Sigmoid colon (tissue), 7 donors: Measurements from ENCODE around the gene NACC2. TPM values are rescaled to one million over a fixed set of nuclear protein-coding genes. Genes with fewer than 3 reads are reported as not detected.

Source experiments
- DNase-seq: peaks from one replicate; pipeline ENCODE4 v3.0.0-alpha.2; 2019
- H3K27ac ChIP-seq, 4 donors: fragments of 200-600 bp; sonication (generic); one replicate each; pipeline ENCODE4 v1.5.1; 2016 to 2019; ENCODE audit warnings: mild to moderate bottlenecking in 1 of 4
- H3K27me3 ChIP-seq, 3 donors: fragments of 200-600 bp; sonication (generic); one replicate each; pipeline ENCODE4 v1.5.1; 2019; ENCODE audit warnings: mild to moderate bottlenecking in 1 of 3
- H3K36me3 ChIP-seq, 4 donors: fragments of 200-600 bp; sonication (generic); one replicate each; pipeline ENCODE4 v1.5.1; 2016 to 2019
- H3K4me1 ChIP-seq, 4 donors: fragments of 200-600 bp; sonication (generic); one replicate each; pipeline ENCODE4 v1.5.1; 2017 to 2019
- H3K4me3 ChIP-seq, 4 donors: fragments of 200-600 bp; sonication (generic); one replicate each; pipeline ENCODE4 v1.5.1; 2017 to 2019; ENCODE audit warnings: mild to moderate bottlenecking in 2 of 4, moderate library complexity in 1 of 4
- H3K9me3 ChIP-seq, 4 donors: fragments of 200-600 bp in 3 of 4; sonication (generic) in 3 of 4; one replicate each; pipeline versions ENCODE4 v1.5.1 to v1.6.1; 2013 to 2019
- EP300 ChIP-seq, 4 donors: sonication (generic); formaldehyde crosslinking; IDR thresholded peaks; one replicate each; pipeline ENCODE4 v1.6.1; 2017; ENCODE audit warnings: antibody characterized with exemption in 4 of 4
- POLR2A ChIP-seq, 2 donors: fragments of 450-650 bp; IDR thresholded peaks; one replicate each; pipeline ENCODE4 v1.6.1; 2016; ENCODE audit warnings: antibody characterized with exemption in 2 of 2, mild to moderate bottlenecking in 2 of 2, moderate library complexity in 2 of 2
- POLR2AphosphoS5 ChIP-seq, 4 donors: sonication (generic); formaldehyde crosslinking; IDR thresholded peaks; one replicate each; pipeline ENCODE4 v1.6.1; 2017; ENCODE audit warnings: antibody characterized with exemption in 4 of 4
- WGBS, 2 donors: extraction: QIAGEN DNeasy Blood & Tissue Kit; methylation state at CpG; one replicate each; pipeline ENCODE4 v1.1.7; 2013; 5-methylcytosine and 5-hydroxymethylcytosine counted together
- intact Hi-C: fragments of 100-400 bp; cut with DNase I; formaldehyde crosslinking; loops from one replicate; pipeline ENCODE4 v1.15.1; 2023
- polyA plus RNA-seq, 3 donors: library from polyadenylated mRNA; stranded (reverse); fragments of 200-250 nt; gene quantifications; one replicate each; pipeline ENCODE4 v1.2.3, GENCODE V29; 2013
- total RNA-seq, 4 donors: library from RNA; depleted of rRNA; stranded (reverse); fragments of >200 nt; gene quantifications; one replicate each; pipeline ENCODE4 v1.1.0, GENCODE V29; 2016
- TF ChIP-seq, protein P1 (sequence below), 4 experiments: fragments of 450-650 bp in 3 of 4; fragments of 200-600 bp in 1 of 4; IDR thresholded peaks; one replicate each; pipeline ENCODE4 v1.5.1; 2016 to 2019; ENCODE audit warnings: antibody characterized with exemption in 4 of 4, mild to moderate bottlenecking in 3 of 4, moderate library complexity in 2 of 4
- donor health status: healthy with polysubstance abuse.
- donor health status: Bipolar disorder and iron deficiency.
- donor health status: healthy.

NACC2 gene
- total and polyA plus RNA-seq, 7 donors, result 3.6 to 80.0 (median 41.6) TPM

DNA sequence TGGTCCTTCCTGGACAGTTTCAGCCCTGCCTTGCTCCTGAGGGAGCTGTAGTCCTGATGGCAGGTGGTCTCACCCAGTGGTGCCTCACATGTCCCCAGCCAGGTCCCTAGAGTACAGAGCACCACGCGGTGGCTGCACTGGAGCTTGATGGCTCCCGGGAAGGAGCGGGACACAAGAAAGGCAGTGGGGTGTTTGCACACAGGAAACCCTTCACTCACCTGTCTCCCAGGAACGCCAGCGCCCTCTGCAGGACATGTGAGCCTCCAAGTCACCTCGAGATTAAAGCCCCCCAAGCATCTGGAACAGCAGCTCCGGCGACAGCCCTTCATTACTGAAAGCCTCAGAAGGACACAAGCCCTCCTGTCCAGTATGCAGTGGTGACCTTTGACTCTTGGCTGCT is 43.5 kb upstream of the NACC2 start:
- Histone ChIP-seq H3K4me3 (no peak overlapping the region), H3K4me1 (peaks cover 0 to 5% (median 4%) of the 10 kb centered on the region in 4 donors), H3K9me3 (no peaks in the 10 kb centered on the region), H3K27ac (no peak overlapping the region), H3K36me3 (no peaks in the 10 kb centered on the region), H3K27me3 (peaks cover 17 to 72% (median 57%) of the 10 kb centered on the region in 3 donors)
- TF ChIP-seq EP300 (IDR thresholded peaks at IDR 0.05) (no peak), POLR2AphosphoS5 (IDR thresholded peaks at IDR 0.05) (no peak), POLR2A (IDR thresholded peaks at IDR 0.05) (no peak)
- TF ChIP-seq, protein P1, sequence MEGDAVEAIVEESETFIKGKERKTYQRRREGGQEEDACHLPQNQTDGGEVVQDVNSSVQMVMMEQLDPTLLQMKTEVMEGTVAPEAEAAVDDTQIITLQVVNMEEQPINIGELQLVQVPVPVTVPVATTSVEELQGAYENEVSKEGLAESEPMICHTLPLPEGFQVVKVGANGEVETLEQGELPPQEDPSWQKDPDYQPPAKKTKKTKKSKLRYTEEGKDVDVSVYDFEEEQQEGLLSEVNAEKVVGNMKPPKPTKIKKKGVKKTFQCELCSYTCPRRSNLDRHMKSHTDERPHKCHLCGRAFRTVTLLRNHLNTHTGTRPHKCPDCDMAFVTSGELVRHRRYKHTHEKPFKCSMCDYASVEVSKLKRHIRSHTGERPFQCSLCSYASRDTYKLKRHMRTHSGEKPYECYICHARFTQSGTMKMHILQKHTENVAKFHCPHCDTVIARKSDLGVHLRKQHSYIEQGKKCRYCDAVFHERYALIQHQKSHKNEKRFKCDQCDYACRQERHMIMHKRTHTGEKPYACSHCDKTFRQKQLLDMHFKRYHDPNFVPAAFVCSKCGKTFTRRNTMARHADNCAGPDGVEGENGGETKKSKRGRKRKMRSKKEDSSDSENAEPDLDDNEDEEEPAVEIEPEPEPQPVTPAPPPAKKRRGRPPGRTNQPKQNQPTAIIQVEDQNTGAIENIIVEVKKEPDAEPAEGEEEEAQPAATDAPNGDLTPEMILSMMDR (IDR thresholded peaks at IDR 0.05), result no peak
- intact Hi-C loops, result no loop called here
- DNase-seq, result no peak
- 10 to 14% methylated on average over 9 of the region's 9 CpGs for WGBS, 2 donors

DNA sequence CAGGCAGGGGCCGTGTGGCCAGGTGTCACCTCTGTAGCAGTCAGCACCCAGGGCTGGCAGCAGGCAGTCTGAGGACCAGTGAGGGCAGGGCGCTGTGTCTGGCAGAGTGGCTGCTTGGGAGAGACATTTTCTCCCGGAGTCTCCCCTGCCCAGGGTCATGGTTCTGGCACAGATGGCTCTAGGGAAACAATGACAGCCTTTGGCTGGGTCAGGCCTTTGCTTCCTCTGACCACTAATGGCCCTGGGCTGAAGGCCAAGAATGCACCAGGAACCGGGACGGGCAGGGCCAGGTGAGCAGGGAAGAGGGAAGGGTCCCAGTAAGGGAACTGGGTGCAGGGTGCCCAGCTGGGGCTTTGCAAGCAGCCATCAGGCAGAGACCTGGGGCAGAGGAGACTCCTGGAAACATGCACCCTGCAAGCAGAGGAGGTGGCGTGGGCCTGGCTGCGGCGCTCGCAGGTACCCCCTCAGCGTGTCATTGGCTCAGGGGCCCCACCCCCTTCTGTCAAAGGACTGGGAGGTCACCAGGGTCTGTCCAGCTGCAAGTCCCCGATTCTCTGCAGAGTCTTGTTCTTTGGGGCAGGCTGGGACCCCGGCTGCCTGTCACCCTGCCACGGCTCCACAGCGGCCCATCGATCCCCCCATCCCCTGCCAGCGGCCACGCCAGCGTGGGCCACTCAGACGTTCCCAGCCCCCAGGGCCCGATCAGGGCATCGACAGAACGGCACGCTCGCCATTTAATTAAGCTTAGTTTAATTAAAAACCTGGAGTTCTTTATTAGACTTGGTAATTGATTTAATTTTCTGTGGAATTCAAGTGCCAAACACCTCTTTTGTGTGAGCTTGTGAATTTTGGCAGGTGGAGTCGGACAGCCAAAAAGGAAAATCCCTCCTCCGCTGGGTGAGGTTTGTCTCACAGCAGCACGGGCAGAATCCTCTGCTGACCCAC is 42.5 kb upstream of the NACC2 start:
- Histone ChIP-seq H3K36me3 (no peaks in the 10 kb centered on the region), H3K9me3 (no peaks in the 10 kb centered on the region), H3K4me1 (peaks cover 0 to 14% (median 12%) of the 10 kb centered on the region in 4 donors), H3K4me3 (no peak overlapping the region), H3K27ac (no peak overlapping the region), H3K27me3 (peaks cover 21 to 72% (median 59%) of the 10 kb centered on the region in 3 donors)
- intact Hi-C loops, result no loop called here
- DNase-seq, result no peak
- no peak for TF ChIP-seq POLR2A (IDR thresholded peaks at IDR 0.05)
- TF ChIP-seq POLR2AphosphoS5 (IDR thresholded peaks at IDR 0.05), result no peak
- TF ChIP-seq EP300 (IDR thresholded peaks at IDR 0.05), result no peak
- TF ChIP-seq, protein P1 (IDR thresholded peaks at IDR 0.05), result no peak
- WGBS, 2 donors, result 65 to 80% methylated on average over 27 of the region's 27 CpGs

DNA sequence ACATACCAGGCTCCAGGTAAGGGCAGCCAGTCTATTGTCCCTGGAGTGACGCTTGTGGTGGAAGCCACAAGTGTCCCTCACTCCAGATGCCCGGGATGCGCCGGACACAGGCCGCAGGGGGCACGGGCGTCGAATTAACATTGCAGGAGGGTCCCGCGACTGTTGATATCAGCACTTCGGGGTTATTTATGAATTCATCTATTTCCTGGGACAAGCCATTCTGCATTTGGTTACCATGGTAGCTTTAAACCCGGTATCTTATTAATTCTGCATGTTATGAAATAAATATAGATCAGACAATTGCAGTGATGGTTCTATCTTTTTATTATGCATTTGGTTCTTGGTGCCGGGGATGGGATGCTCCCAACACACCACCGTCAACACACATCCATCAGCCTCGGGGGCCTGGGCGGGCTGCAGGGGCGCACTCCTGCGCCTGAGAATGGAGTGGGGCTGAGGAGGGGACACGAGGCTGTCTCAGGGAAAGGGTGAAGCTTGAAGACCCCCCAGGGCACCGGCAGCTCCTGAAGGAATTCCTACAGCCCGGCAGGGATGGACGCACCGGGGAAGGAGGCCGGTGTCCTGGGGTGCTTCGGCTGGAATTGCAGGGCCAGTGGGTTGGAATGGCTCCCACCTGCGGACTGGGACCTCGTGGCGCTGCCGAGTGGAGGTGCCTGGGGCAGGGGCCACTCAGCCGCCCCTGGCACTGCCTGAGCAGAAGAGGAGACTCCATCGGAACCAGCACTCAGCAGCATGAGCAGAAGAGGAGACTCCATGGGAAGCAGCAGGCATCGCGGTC is 41.2 kb upstream of the NACC2 start:
- DNase-seq, result no peak
- H3K27me3 ChIP-seq, result peaks cover 28 to 80% (median 69%) of the 10 kb centered on the region in 3 donors
- 82 to 88% methylated on average over 33 of the region's 33 CpGs for WGBS, 2 donors

DNA sequence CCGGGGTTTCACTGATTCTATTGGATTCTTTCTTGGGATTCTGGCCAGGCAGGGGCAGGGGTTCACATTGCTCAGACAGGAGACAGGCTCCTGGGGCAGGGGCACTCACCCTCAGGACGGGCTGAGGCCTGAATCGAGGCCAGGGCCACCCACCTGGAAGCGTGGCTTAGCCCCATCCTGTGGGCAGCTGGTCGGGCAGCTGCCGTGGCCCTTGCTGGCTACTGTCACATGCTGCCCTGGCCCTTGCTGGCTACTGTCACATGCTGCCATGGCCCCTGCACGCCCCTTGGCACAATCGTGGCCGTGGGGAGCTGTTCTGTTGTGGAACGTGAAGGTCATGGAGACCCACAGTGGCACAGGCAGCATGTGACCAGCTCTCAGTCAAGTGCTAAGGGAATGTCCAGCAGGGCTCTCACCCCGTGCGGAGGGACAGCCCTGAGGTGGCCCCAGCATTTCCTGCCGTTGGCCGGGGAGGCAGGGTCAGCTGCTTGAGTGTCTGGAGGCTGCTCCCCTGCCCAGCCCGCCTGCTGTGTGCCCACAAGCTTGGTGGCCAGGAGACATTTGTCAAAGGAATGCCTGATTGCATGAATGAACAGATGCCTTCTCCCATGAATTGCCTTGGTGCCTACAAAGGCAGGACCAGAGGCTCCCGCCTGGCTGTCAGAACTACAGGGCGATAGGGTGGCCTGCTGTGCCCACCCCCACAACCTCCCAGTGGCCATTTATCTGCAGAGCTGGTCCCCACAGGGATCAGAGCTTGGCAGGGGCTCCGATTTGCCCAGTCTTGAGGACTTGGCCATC is 40.4 kb upstream of the NACC2 start:
- Histone ChIP-seq H3K4me3 (no peak overlapping the region), H3K27ac (no peak overlapping the region), H3K36me3 (no peaks in the 10 kb centered on the region), H3K9me3 (no peaks in the 10 kb centered on the region), H3K4me1 (peaks cover 0 to 17% (median 15%) of the 10 kb centered on the region in 4 donors), H3K27me3 (peaks cover 28 to 88% (median 77%) of the 10 kb centered on the region in 3 donors)
- TF ChIP-seq, protein P1 (IDR thresholded peaks at IDR 0.05), result no peak
- TF ChIP-seq POLR2A (IDR thresholded peaks at IDR 0.05) (no peak), POLR2AphosphoS5 (IDR thresholded peaks at IDR 0.05) (no peak), EP300 (IDR thresholded peaks at IDR 0.05) (no peak)
- intact Hi-C loops, result no loop called here
- no peak for DNase-seq
- 52 to 72% methylated on average over 18 of the region's 18 CpGs for WGBS, 2 donors

More for the DNA sequence above, 41.2 kb upstream of the NACC2 start:
- no peak overlapping the region for H3K4me3 ChIP-seq
- H3K4me1 ChIP-seq, result peaks cover 0 to 17% (median 15%) of the 10 kb centered on the region in 4 donors
- intact Hi-C loops, result no loop called here
- no peak overlapping the region for H3K27ac ChIP-seq
- no peaks in the 10 kb centered on the region for H3K36me3 ChIP-seq
- H3K9me3 ChIP-seq, result no peaks in the 10 kb centered on the region
- TF ChIP-seq POLR2AphosphoS5 (IDR thresholded peaks at IDR 0.05) (no peak), POLR2A (IDR thresholded peaks at IDR 0.05) (no peak), EP300 (IDR thresholded peaks at IDR 0.05) (no peak)
- TF ChIP-seq, protein P1 (IDR thresholded peaks at IDR 0.05), result no peak
